Raji (cell line): ENCODE data around the gene DCLRE1A.

ENCODE experiments used
- POLR2A ChIP-seq: IDR thresholded peaks from 2 replicates; pipeline ENCODE4 v1.6.1; 2011; ENCODE audit warnings: low read depth, low read length, control low read depth; ENCODE audit not compliant: insufficient read depth

Gene DCLRE1A

GRCh38 chr10:113872139-113873030 is 18.5 kb upstream of the DCLRE1A start:
- TF ChIP-seq POLR2A = no peak

GRCh38 chr10:113869789-113870188 is 15.9 kb upstream of the DCLRE1A start:
- TF ChIP-seq POLR2A = no peak

GRCh38 chr10:113867904-113868303 is 14.0 kb upstream of the DCLRE1A start:
- TF ChIP-seq POLR2A = no peak

- TF ChIP-seq POLR2A = no peak
Measured at GRCh38 chr10:113866551-113867394, 12.9 kb upstream of the DCLRE1A start.

GRCh38 chr10:113865901-113866300 is 12.0 kb upstream of the DCLRE1A start:
- TF ChIP-seq POLR2A = no peak

GRCh38 chr10:113859261-113859660 is 5.4 kb upstream of the DCLRE1A start:
- TF ChIP-seq POLR2A = no peak

GRCh38 chr10:113858541-113858940 is 4.7 kb upstream of the DCLRE1A start:
- no peak for TF ChIP-seq POLR2A

- TF ChIP-seq POLR2A = no peak
Measured at GRCh38 chr10:113857210-113857609, 3.3 kb upstream of the DCLRE1A start.

GRCh38 chr10:113856563-113856962 is 2.7 kb upstream of the DCLRE1A start:
- TF ChIP-seq POLR2A = no peak

GRCh38 chr10:113854761-113855588 is 1.1 kb upstream of the DCLRE1A start:
- peak; percentile 68; the same call in 1 of the 2 replicates for TF ChIP-seq POLR2A

GRCh38 chr10:113853578-113854012 is 287 bp downstream of the DCLRE1A start:
- TF ChIP-seq POLR2A = no peak

- TF ChIP-seq POLR2A = no peak
Measured at GRCh38 chr10:113849946-113850345, 3.9 kb downstream of the DCLRE1A start.

GRCh38 chr10:113849140-113849803 is 4.6 kb downstream of the DCLRE1A start:
- no peak for TF ChIP-seq POLR2A

- no peak for TF ChIP-seq POLR2A
Measured at GRCh38 chr10:113846036-113846435, 7.8 kb downstream of the DCLRE1A start.
